ENCODE results near the gene PTPN7. TPM values are rescaled to one million over a fixed set of nuclear protein-coding genes. Genes with fewer than 3 reads are reported as not detected.

The PTPN7 gene
- polyA plus RNA-seq, 1 of the 3 experiments (the other 2 are of a cell fraction) = not detected

GRCh38 chr1:202200669-202201068 lies 40.3 kb upstream of the PTPN7 start (continued):
- TF ChIP-seq RAD21 (IDR thresholded peaks at IDR 0.05; ENCODE audit: low read length) (no peak), GABPA (IDR thresholded peaks at IDR 0.05; ENCODE audit: low read depth) (no peak), FOXM1 (IDR thresholded peaks at IDR 0.05; ENCODE audit: low read depth) (no peak), TAF1 (IDR thresholded peaks at IDR 0.05; ENCODE audit: borderline replicate concordance, low read depth, low read length) (no peak), RFX5 (IDR thresholded peaks at IDR 0.05; ENCODE audit: low read length) (no peak)

- H3K4me3 ChIP-seq (ENCODE audit: low read depth in 2 of 2, low read length in 1 of 2) = no peak overlapping the region
- H3K27ac ChIP-seq (ENCODE audit: low read depth in 2 of 2, low read length in 1 of 2) = no peak overlapping the region
- WGBS (ENCODE audit: low lambda C conversion rate) = 57% methylated on average over 4 of the region's 4 CpGs
- ChIA-PET CTCF (interaction anchor here (0.9 to 2.8 kb wide), 8 partner anchors 11 to 119 kb away, joined by 3 to 22 read pairs (median 4); no protein-coding TSS in a partner anchor), POLR2A (no interaction called here)
- H3K4me2 ChIP-seq = no peak overlapping the region
- no peaks in the 10 kb centered on the region for H3K79me2 ChIP-seq (ENCODE audit: insufficient read depth)
- no peak overlapping the region for H3K9ac ChIP-seq
- TF ChIP-seq RFX5 (IDR thresholded peaks at IDR 0.05; ENCODE audit: low read length) = no peak
- TF ChIP-seq IRF3 (IDR thresholded peaks at IDR 0.05; ENCODE audit: low read depth, low read length) = no peak
- no peak for TF ChIP-seq SMC3 (IDR thresholded peaks at IDR 0.05; ENCODE audit: low read depth, low read length)
- no peak for TF ChIP-seq MXI1 (IDR thresholded peaks at IDR 0.05; ENCODE audit: low read depth, low read length)
- no peaks in the 10 kb centered on the region for H4K20me1 ChIP-seq (ENCODE audit: insufficient read depth)
- H3F3A ChIP-seq (replicated peaks; ENCODE audit: insufficient read depth) = no peaks in the 10 kb centered on the region
- no peaks in the 10 kb centered on the region for H3K9me2 ChIP-seq
- no peaks in the 10 kb centered on the region for H3K9me3 ChIP-seq
- H2AFZ ChIP-seq (ENCODE audit: low read depth) = no peak overlapping the region
- no peaks in the 10 kb centered on the region for H3K36me3 ChIP-seq (replicated peaks in 1 of 2; ENCODE audit: control insufficient read depth in 1 of 2, insufficient read depth in 2 of 2, low read length in 1 of 2)
- H3K4me1 ChIP-seq (ENCODE audit: control insufficient read depth in 1 of 2, insufficient read depth in 2 of 2, low read depth in 1 of 2, low read length in 1 of 2) = no peaks in the 10 kb centered on the region
- peaks cover 10% of the 10 kb centered on the region for H3K27me3 ChIP-seq (ENCODE audit: insufficient read depth)
- no peak for DNase-seq
These were observed 39.7 kb upstream of the PTPN7 start for GRCh38 chr1:202200112-202200548.

GRCh38 chr1:202199040-202199889 lies 38.9 kb upstream of the PTPN7 start:
- TF ChIP-seq NFIC (IDR thresholded peaks at IDR 0.05; ENCODE audit: borderline replicate concordance) (no peak), SMC3 (IDR thresholded peaks at IDR 0.05; ENCODE audit: low read depth, low read length) (no peak), SIN3A (IDR thresholded peaks at IDR 0.05; ENCODE audit: borderline replicate concordance, low read depth, low read length) (no peak), RFX5 (IDR thresholded peaks at IDR 0.05; ENCODE audit: low read length) (no peak), USF2 (IDR thresholded peaks at IDR 0.05; ENCODE audit: borderline replicate concordance, low read depth, low read length) (no peak), ELF1 (IDR thresholded peaks at IDR 0.05) (no peak), TCF12 (IDR thresholded peaks at IDR 0.05) (no peak), POLR2AphosphoS5 (IDR thresholded peaks at IDR 0.05; ENCODE audit: low read depth, low read length) (no peak), TEAD4 (IDR thresholded peaks at IDR 0.05; ENCODE audit: borderline replicate concordance, insufficient read depth) (no peak), NRF1 (IDR thresholded peaks at IDR 0.05; ENCODE audit: low read depth, low read length) (no peak), RXRA (IDR thresholded peaks at IDR 0.05; ENCODE audit: borderline replicate concordance, low read depth) (no peak), ZBTB33 (IDR thresholded peaks at IDR 0.05; ENCODE audit: borderline replicate concordance, low read depth) (no peak), USF1 (IDR thresholded peaks at IDR 0.05; ENCODE audit: borderline replicate concordance, low read depth) (no peak), GATA2 (CRISPR knock-in tag; IDR thresholded peaks at IDR 0.05) (no peak)
- Histone ChIP-seq H3K79me2 (ENCODE audit: insufficient read depth) (no peaks in the 10 kb centered on the region), H3K27ac (ENCODE audit: low read depth in 2 of 2, low read length in 1 of 2) (no peak overlapping the region), H3K4me3 (ENCODE audit: low read depth in 2 of 2, low read length in 1 of 2) (no peak overlapping the region), H3F3A (replicated peaks; ENCODE audit: insufficient read depth) (no peaks in the 10 kb centered on the region), H3K4me2 (no peak overlapping the region), H2AFZ (ENCODE audit: low read depth) (no peak overlapping the region), H3K27me3 (ENCODE audit: insufficient read depth) (peaks cover 17% of the 10 kb centered on the region), H4K20me1 (ENCODE audit: insufficient read depth) (no peaks in the 10 kb centered on the region), H3K4me1 (ENCODE audit: control insufficient read depth in 1 of 2, insufficient read depth in 2 of 2, low read depth in 1 of 2, low read length in 1 of 2) (no peaks in the 10 kb centered on the region; a peak in 1 of 4 replicates), H3K9ac (no peak overlapping the region), H3K36me3 (replicated peaks in 1 of 2; ENCODE audit: control insufficient read depth in 1 of 2, insufficient read depth in 2 of 2, low read length in 1 of 2) (no peaks in the 10 kb centered on the region), H3K9me3 (no peaks in the 10 kb centered on the region), H3K9me2 (no peaks in the 10 kb centered on the region)
- ChIA-PET POLR2A (no interaction called here), CTCF (interaction anchor here (1.1 to 2.8 kb wide), 6 partner anchors 14 to 117 kb away, joined by 3 to 22 read pairs (median 6); no protein-coding TSS in a partner anchor)
- no peak for DNase-seq
- WGBS (ENCODE audit: low lambda C conversion rate) = 74% methylated on average over 15 of the region's 16 CpGs
